Retinal pigment epithelial cell (primary cell): ENCODE data around the gene KLK13.

Source experiments
- DNase-seq: peaks from one replicate; pipeline ENCODE4 v3.0.0-alpha.2; 2010; ENCODE audit warnings: low read depth
- H3K4me3 ChIP-seq: 2 replicates; pipeline ENCODE4 v1.5.1; 2011; ENCODE audit warnings: mild to moderate bottlenecking, low read length, control low read depth, moderate library complexity
- TF ChIP-seq, protein P1 (sequence below): conservative IDR thresholded peaks from 2 replicates; pipeline ENCODE4 v1.5.1; 2011; ENCODE audit warnings: low read depth, low read length, control low read depth, inconsistent platforms

KLK13 gene

DNA sequence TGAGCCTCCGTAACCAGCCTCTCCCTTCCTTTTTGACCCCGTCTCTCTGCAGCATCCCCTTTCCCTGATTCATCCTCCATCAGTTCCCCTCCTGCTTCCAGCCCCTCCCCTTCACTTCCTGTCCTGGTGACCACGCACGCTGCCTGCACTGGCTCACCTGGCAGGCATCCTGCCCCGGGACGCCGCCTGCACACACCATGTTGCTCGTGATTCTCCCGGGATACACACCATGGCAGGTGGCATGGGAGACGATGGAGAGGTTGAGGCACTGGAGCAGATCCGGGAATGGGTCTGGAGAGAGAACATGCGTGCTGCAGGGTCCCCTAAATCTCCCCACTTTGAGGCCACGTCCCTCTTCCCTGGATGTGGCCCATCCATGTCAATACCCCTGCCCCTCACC lies 34.3 kb downstream of the KLK13 start:
- no peak overlapping the region for H3K4me3 ChIP-seq
- TF ChIP-seq, protein P1, sequence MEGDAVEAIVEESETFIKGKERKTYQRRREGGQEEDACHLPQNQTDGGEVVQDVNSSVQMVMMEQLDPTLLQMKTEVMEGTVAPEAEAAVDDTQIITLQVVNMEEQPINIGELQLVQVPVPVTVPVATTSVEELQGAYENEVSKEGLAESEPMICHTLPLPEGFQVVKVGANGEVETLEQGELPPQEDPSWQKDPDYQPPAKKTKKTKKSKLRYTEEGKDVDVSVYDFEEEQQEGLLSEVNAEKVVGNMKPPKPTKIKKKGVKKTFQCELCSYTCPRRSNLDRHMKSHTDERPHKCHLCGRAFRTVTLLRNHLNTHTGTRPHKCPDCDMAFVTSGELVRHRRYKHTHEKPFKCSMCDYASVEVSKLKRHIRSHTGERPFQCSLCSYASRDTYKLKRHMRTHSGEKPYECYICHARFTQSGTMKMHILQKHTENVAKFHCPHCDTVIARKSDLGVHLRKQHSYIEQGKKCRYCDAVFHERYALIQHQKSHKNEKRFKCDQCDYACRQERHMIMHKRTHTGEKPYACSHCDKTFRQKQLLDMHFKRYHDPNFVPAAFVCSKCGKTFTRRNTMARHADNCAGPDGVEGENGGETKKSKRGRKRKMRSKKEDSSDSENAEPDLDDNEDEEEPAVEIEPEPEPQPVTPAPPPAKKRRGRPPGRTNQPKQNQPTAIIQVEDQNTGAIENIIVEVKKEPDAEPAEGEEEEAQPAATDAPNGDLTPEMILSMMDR = no peak
- DNase-seq = no peak

DNA sequence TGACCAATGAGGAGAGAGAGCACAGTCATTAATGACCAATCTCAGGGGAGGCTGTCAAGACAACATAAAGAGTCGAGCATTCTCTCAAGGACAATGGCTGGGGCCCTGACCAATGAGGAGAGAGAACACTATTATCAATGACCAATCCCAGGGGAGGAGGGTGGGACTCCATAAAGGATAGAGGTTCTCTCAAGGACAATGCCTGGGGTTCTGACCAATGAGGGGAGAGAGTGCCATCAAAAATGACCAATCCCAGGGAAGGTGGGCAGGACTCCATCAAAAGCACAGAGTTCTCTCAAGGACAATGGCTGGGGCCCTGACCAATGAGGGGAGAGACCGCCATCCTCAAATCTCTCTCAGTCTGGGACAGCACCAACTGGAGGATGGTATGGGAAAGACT lies 35.2 kb downstream of the KLK13 start:
- H3K4me3 ChIP-seq = no peak overlapping the region
- TF ChIP-seq, protein P1 = no peak
- no peak for DNase-seq

DNA sequence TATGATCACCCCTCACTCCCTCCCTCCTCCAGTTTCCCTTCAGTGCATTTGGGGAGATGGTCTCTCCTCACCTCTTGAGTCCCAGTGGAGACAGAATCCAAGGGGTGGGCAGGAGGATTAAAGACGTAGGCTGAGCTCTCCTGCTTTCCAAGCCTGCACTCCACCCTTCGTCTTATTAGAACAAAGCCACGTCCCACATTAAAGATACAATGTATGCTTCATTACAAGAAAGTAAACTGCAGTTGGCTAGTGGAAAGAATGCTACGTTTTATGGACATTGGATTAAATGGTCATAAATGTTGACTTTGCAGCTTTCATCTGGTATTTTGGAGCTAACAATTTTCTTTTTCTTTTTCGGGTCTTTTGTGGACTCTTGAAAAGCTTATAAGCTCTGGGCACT lies 37.0 kb downstream of the KLK13 start:
- no peak overlapping the region for H3K4me3 ChIP-seq
- no peak for DNase-seq
- TF ChIP-seq, protein P1 = no peak

DNA sequence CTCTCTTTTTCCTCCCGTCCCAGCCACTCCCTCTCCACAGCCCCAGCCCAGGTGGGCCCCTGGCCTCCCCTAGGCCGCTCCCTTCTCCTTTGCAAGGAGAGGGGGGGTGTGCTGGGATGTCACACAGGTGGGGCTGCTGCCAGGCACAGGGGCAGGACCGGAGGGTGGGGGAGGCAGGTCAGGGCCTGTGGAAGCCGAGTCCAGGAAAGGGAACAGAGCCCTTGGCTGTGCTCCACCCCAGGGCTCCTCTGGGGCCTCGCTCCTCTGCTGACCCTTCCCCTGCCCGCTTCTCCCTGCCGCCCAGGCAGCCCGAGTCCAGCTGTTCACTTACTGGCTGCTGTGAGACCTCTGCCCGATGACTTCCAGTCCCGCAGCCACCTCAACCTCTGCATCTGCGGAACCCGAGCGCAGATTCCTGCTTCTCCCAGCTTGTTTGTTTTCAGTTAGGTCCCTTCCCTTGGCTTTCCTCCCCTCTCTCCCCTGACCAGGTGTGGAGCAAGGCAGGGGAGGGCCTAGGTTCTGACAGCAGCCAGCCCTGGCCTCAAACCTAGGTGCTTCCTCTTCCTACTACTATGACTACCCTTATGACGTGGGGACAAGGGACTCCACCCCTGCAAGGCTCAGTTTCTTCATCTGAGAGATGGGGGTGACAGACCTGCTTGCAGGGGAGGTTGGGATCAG lies 37.6 kb downstream of the KLK13 start:
- TF ChIP-seq, protein P1 = no peak
- H3K4me3 ChIP-seq = no peak overlapping the region
- no peak for DNase-seq

DNA sequence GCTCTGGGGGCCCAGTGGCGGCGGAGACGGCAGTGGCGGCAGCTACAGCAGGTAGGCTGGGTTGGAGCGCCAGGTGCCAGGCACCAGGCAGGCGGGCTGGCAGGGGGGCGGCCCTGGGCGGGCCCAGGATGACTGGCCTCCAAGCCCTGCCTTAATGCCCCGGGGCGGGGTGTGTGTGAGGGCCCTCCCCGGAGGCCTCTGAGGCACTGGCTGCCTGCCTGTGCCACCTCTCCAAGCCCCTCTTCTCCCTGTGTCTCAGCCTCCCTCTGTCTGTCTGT lies 38.4 kb downstream of the KLK13 start, which contains the start of gene KLK11:
Gene KLK11 (minus strand): TSS at position 63 of the 278 bp plus-strand sequence. CDS start 985 bp downstream, outside the sequence.
- no peak for DNase-seq
- H3K4me3 ChIP-seq = peak within 1 kb of the TSS; percentile 44
- TF ChIP-seq, protein P1 = no peak

DNA sequence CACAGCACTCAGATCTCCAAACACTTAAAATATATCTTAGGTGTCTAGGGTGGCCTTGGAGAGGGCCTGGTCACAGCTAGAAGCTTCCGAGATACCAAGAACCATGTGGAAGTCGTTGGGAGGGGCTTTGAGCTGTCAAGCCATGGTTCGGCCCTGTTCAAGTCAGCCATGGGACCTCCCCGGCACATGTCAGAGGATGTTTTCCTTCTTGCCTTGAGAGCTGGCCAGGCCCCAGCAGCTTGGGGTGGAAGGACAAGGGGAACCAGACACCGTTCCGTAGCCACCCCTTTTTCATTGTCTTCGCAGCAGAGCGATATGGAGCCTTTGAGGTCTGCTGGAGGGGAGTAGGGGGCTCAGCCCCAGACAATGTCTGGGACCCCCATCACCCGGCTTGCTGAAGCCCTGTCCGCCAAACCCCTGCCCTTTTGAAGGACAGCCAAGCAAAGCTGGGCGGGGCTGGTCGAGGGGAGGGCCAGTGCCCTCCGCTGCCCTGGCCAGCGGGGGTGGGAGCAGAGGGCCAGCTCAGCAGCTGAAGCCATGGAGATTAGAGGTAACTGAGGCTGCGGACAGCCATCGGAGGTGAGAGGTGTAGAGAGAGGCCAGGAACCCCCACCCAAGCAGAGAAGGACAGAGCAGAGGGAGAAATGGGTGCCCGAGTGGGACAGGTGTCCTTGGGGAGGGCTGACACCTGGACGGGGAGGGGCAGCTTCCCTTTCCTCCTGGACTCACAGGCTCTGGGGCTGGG lies 38.9 kb downstream of the KLK13 start:
- no peak for DNase-seq
- H3K4me3 ChIP-seq = peak overlapping the region; percentile 44
- TF ChIP-seq, protein P1 = no peak

DNA sequence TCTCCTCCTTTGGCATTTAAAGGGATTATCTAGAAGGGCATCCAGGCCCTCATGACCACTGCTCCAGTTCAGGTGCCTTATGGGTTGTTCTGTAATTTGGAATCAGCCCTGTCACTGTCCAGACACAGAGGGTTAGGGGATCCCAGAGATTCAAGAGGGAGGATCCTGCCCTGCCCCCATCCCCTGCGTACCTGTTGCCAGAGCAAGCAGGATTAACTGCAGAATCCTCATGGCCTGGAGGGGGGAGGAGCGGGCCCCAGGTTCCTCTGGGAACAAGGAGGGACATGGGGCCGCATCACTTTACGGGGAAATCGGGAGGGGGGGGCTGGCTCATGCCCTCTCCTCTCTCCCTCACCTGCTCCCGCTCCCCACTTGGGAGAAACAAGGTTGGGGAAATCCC lies 39.5 kb downstream of the KLK13 start:
- no peak overlapping the region for H3K4me3 ChIP-seq
- TF ChIP-seq, protein P1 = no peak
- DNase-seq = no peak
